OCI-LY3 (cell line): ENCODE data around the gene MSANTD3.

Experiments used
- H2AFZ ChIP-seq: fragments of 200-600, 300-600 bp; shearing (Covaris generic); 2 replicates; pipeline ENCODE4 v1.6.0; 2014; ENCODE audit warnings: antibody characterized with exemption, low read depth, low read length
- H3K27ac ChIP-seq: fragments of 200-600, 300-600 bp; sonication (generic); 2 replicates; pipeline ENCODE4 v1.5.1; 2014; ENCODE audit warnings: mild to moderate bottlenecking, low read length, moderate library complexity, mixed read lengths
- H3K27me3 ChIP-seq: fragments of 200-600, 300-600 bp; sonication (generic); 2 replicates; pipeline ENCODE4 v1.6.1; 2014; ENCODE audit warnings: low read depth, low read length, mixed read lengths
- H3K36me3 ChIP-seq: fragments of 200-600, 300-600 bp; sonication (generic); replicated peaks from 2 replicates; pipeline ENCODE3; 2014; ENCODE audit warnings: low read depth, low read length, mixed read lengths
- H3K4me1 ChIP-seq: fragments of 300-600, 200-600 bp; sonication (generic); 2 replicates; pipeline ENCODE4 v1.6.1; 2014; ENCODE audit warnings: low read length, mixed read lengths
- H3K4me2 ChIP-seq: fragments of 200-600, 300-600 bp; sonication (generic); 2 replicates; pipeline ENCODE4 v1.6.1; 2014; ENCODE audit warnings: low read length, mixed read lengths
- H3K4me3 ChIP-seq: fragments of 300-600, 200-600 bp; sonication (generic); 2 replicates; pipeline ENCODE4 v1.5.1; 2014; ENCODE audit warnings: antibody characterized with exemption, mild to moderate bottlenecking, low read length, moderate library complexity
- H3K79me2 ChIP-seq: fragments of 300-600, 200-600 bp; shearing (Covaris generic); 2 replicates; pipeline ENCODE4 v1.6.1; 2014; ENCODE audit warnings: mild to moderate bottlenecking, low read length, mixed read lengths
- H3K9ac ChIP-seq: fragments of 300-600, 200-600 bp; shearing (Covaris generic); 2 replicates; pipeline ENCODE4 v1.6.0; 2014; ENCODE audit warnings: mild to moderate bottlenecking, low read length, moderate library complexity
- H3K9me3 ChIP-seq: fragments of 200-600, 300-600 bp; shearing (Covaris generic); 2 replicates; pipeline ENCODE4 v1.6.1; 2014; ENCODE audit warnings: low read length, mixed read lengths; ENCODE audit not compliant: insufficient read depth
- H4K20me1 ChIP-seq: fragments of 200-600, 300-600 bp; sonication (generic); 2 replicates; pipeline ENCODE4 v1.6.1; 2016; ENCODE audit warnings: low read length, mixed read lengths; ENCODE audit not compliant: insufficient read depth
- EZH2phosphoT487 ChIP-seq: fragments of 200-600 bp; shearing (Covaris generic); IDR thresholded peaks from 2 replicates; pipeline ENCODE4 v1.6.1; 2018; ENCODE audit warnings: antibody characterized with exemption, mixed run types, low read depth
- TF ChIP-seq, protein P1 (sequence below): fragments of 200-600, 300-600 bp; sonication (generic); IDR thresholded peaks from 2 replicates; pipeline ENCODE4 v1.5.1; 2014; ENCODE audit warnings: antibody characterized with exemption, low read length, low read depth

MSANTD3 gene

DNA sequence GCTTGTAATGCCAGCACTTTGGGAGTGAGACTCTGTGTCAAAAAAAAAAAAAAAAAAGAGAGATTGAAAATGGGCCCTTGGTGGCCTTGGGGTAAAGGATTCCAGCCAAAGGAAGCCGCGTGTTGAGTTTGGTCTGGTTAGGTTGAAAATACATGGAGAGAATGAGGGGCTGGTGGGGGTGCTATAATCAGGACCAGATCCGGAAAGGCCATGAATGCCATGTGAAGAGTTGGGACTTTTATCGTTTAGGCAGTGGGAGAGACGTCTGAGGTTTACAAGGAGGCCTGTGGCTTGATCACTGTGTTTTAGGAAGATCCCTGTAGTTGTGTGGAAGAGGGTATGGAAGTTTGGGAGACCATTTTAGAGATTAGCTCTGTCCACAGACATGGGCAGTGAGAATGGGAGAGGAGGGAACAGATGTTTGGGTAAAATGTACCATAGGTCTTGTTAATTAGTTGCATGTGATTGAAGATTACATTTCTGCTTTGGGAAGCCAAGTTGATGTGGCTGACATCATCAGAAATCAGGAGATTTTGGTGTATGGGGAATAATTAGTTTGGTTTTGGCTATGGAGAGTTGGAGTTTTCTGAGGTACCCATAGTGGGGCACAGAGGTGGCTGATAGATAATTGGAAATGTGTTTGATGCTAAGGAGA lies 3.5 kb downstream of the MSANTD3 start:
- H3K9ac ChIP-seq: no peak overlapping the region
- no peak overlapping the region for H3K4me2 ChIP-seq
- H3K79me2 ChIP-seq: peaks cover 29% of the 10 kb centered on the region
- H2AFZ ChIP-seq: no peak overlapping the region
- H3K4me1 ChIP-seq: peaks cover 16% of the 10 kb centered on the region
- no peaks in the 10 kb centered on the region for H3K9me3 ChIP-seq
- no peaks in the 10 kb centered on the region for H3K27me3 ChIP-seq
- no peaks in the 10 kb centered on the region for H3K36me3 ChIP-seq
- no peak overlapping the region for H3K27ac ChIP-seq
- no peaks in the 10 kb centered on the region for H4K20me1 ChIP-seq
- TF ChIP-seq, protein P1, sequence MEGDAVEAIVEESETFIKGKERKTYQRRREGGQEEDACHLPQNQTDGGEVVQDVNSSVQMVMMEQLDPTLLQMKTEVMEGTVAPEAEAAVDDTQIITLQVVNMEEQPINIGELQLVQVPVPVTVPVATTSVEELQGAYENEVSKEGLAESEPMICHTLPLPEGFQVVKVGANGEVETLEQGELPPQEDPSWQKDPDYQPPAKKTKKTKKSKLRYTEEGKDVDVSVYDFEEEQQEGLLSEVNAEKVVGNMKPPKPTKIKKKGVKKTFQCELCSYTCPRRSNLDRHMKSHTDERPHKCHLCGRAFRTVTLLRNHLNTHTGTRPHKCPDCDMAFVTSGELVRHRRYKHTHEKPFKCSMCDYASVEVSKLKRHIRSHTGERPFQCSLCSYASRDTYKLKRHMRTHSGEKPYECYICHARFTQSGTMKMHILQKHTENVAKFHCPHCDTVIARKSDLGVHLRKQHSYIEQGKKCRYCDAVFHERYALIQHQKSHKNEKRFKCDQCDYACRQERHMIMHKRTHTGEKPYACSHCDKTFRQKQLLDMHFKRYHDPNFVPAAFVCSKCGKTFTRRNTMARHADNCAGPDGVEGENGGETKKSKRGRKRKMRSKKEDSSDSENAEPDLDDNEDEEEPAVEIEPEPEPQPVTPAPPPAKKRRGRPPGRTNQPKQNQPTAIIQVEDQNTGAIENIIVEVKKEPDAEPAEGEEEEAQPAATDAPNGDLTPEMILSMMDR: no peak
- TF ChIP-seq EZH2phosphoT487: no peak
- no peak overlapping the region for H3K4me3 ChIP-seq

DNA sequence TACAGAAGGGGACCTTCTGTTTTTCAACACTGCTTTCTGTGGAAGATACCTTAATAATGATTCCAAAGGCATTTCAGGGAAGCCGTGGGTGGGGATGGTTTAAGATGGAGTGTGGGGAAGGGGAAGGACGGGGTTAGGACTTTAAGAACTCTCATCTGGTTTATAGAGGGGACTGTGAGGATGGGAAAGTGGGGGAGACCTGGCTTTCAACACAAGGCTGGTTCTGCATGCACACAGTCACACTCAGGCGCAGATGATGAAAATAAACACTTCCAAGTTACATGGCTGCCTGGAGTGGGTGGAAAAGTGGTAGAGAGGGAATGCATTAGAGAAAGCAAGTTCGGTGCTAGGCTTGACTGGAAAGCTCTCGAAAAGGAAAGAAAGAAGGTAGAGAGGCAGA lies 4.9 kb downstream of the MSANTD3 start:
- no peaks in the 10 kb centered on the region for H3K27me3 ChIP-seq
- no peak overlapping the region for H3K4me3 ChIP-seq
- peaks cover 34% of the 10 kb centered on the region for H3K79me2 ChIP-seq
- peaks cover 10% of the 10 kb centered on the region for H3K4me1 ChIP-seq
- no peak overlapping the region for H3K9ac ChIP-seq
- no peak overlapping the region for H3K27ac ChIP-seq
- H3K9me3 ChIP-seq: no peaks in the 10 kb centered on the region
- H4K20me1 ChIP-seq: no peaks in the 10 kb centered on the region
- no peak overlapping the region for H2AFZ ChIP-seq
- no peak overlapping the region for H3K4me2 ChIP-seq
- H3K36me3 ChIP-seq: no peaks in the 10 kb centered on the region
- TF ChIP-seq EZH2phosphoT487: no peak
- TF ChIP-seq, protein P1: no peak

DNA sequence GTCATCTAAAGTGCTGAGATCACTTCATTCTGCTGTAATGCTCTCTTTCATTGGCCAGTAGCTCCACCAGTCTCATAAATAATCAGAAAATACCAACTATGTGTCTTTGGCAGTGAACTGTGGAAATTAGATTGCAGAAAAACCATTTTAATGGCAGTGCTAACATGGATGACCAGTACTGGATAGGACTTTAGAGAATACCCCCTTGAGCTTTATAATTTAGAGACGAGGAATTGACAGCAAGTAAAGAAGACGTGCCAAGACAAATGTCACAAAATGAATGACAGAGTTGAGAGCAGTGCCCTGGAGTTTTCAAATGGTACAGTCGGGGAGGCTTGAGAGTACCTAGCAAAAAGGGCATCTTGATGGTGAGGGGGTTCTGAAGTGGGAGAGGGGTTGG lies 5.8 kb downstream of the MSANTD3 start:
- peaks cover 10% of the 10 kb centered on the region for H3K4me1 ChIP-seq
- H3K9me3 ChIP-seq: no peaks in the 10 kb centered on the region
- H3K27me3 ChIP-seq: no peaks in the 10 kb centered on the region
- H3K36me3 ChIP-seq: no peaks in the 10 kb centered on the region
- H2AFZ ChIP-seq: no peak overlapping the region
- no peak overlapping the region for H3K4me3 ChIP-seq
- no peak overlapping the region for H3K27ac ChIP-seq
- TF ChIP-seq, protein P1: no peak
- TF ChIP-seq EZH2phosphoT487: no peak
- H4K20me1 ChIP-seq: peaks cover 3% of the 10 kb centered on the region; the same call in 1 of the 2 replicates
- no peak overlapping the region for H3K9ac ChIP-seq
- no peak overlapping the region for H3K4me2 ChIP-seq
- peaks cover 31% of the 10 kb centered on the region for H3K79me2 ChIP-seq

DNA sequence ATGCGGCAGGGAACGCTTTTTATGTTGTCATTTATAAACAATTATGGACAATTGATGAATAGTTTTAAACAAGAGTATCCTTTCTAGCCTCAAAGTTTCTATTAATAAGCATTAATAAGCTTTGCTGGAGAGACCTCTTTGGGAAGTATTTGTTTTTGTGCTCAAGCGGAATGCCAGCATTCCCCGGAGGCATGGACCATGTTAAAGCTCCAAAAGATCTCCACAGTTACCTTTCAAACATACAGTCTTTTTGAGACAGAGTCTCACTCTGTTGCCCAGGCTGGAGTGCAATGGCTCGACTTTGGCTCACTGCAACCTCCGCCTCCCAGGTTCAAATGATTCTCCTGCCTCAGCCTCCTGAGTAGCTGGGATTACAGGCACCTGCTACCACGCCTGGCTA lies 9.6 kb downstream of the MSANTD3 start:
- no peaks in the 10 kb centered on the region for H3K4me1 ChIP-seq
- peaks cover 9% of the 10 kb centered on the region; the same call in 1 of the 2 replicates for H4K20me1 ChIP-seq
- TF ChIP-seq, protein P1: no peak
- TF ChIP-seq EZH2phosphoT487: no peak
- H3K79me2 ChIP-seq: peaks cover 9% of the 10 kb centered on the region; the same call in 1 of the 2 replicates
- H3K9me3 ChIP-seq: no peaks in the 10 kb centered on the region
- H3K27me3 ChIP-seq: no peaks in the 10 kb centered on the region
- no peaks in the 10 kb centered on the region for H3K36me3 ChIP-seq
- no peak overlapping the region for H3K9ac ChIP-seq
- no peak overlapping the region for H3K27ac ChIP-seq
- H3K4me2 ChIP-seq: no peak overlapping the region
- H2AFZ ChIP-seq: no peak overlapping the region
- no peak overlapping the region for H3K4me3 ChIP-seq
